HepG2 (cell line): Measurements from ENCODE around the gene TREML1. TPM values are rescaled to one million over a fixed set of nuclear protein-coding genes. Genes with fewer than 3 reads are reported as not detected.

Experiments used
- ATAC-seq: fragments of 200-7000 bp; cut with Tn5 transposase; 3 replicates; pipeline ENCODE4 v1.9.1; 2020; ENCODE audit warnings: mild to moderate bottlenecking, moderate library complexity
- BruUV-seq: library from RNA; stranded (reverse); fragments of 400-500 nt; replicated peaks from 2 replicates; lab custom pipeline; 2021; lab: Mats Ljungman, UMichigan
- CTCF ChIA-PET: fragments of 300-600 bp; formaldehyde crosslinking; extraction: SDS; loops from one replicate; lab custom pipeline; 2021; ENCODE audit warnings: low total read pairs, inconsistent platforms, low intra/inter-chr PET ratio; lab: Yijun Ruan, JAX
- POLR2A ChIA-PET: fragments of 350-600 bp; sonication (Branson Sonifier 250); formaldehyde crosslinking; loops from one replicate; lab custom pipeline; 2020; ENCODE audit warnings: antibody characterized with exemption, inconsistent platforms; lab: Yijun Ruan, JAX
- DNase-seq: peaks from one replicate; pipeline ENCODE4 v3.0.0-alpha.2; 2015; ENCODE audit warnings: low spot score
- FAIRE-seq: peaks from 3 replicates; lab custom pipeline; 2011; peaks lifted over from hg19 to GRCh38; lab: Jason Lieb, UNC
- H2AFZ ChIP-seq: one replicate; pipeline ENCODE4 v1.6.1; 2011; ENCODE audit warnings: low read length, inconsistent platforms
- H3K27ac ChIP-seq: fragments of 300-600 bp; 3 replicates; pipeline ENCODE4 v1.8.0; 2011; ENCODE audit warnings: mixed run types, mild to moderate bottlenecking, mixed read lengths, low read length, inconsistent platforms; ENCODE audit not compliant: insufficient read depth; ENCODE audit errors: extremely low read length
- H3K27me3 ChIP-seq, 2 experiments: fragments of 200-600 bp in 1 of 2; 2 replicates in 1 of 2; 3 replicates in 1 of 2; pipeline versions ENCODE4 v1.6.0 to v1.8.0; 2011; ENCODE audit warnings: low read length in 2 of 2, mild to moderate bottlenecking in 2 of 2, moderate library complexity in 2 of 2, inconsistent platforms in 1 of 2; ENCODE audit not compliant: insufficient read depth in 2 of 2, control insufficient read depth in 1 of 2
- H3K36me3 ChIP-seq, 2 experiments: fragments of 200-600 bp in 1 of 2; replicated peaks in 1 of 2; 2 replicates in 1 of 2; 3 replicates in 1 of 2; pipeline versions ENCODE4 v1.5.1 to v1.8.0; 2011; ENCODE audit warnings: low read length in 2 of 2, inconsistent platforms in 1 of 2; ENCODE audit not compliant: insufficient read depth in 2 of 2, control insufficient read depth in 1 of 2
- H3K4me1 ChIP-seq: 2 replicates; pipeline ENCODE4 v1.5.1; 2012; ENCODE audit warnings: low read length, inconsistent platforms; ENCODE audit not compliant: insufficient read depth
- H3K4me2 ChIP-seq: 2 replicates; pipeline ENCODE4 v1.6.0; 2011; ENCODE audit warnings: low read depth, low read length, inconsistent platforms
- H3K4me3 ChIP-seq, 3 experiments: fragments of 200-600 bp in 1 of 3; sonication (generic), shearing (Covaris generic) in 1 of 3; replicated peaks in 1 of 3; 2 replicates each; pipeline ENCODE4 v1.5.1; 2011 to 2016; ENCODE audit warnings: low read length in 3 of 3, inconsistent platforms in 2 of 3, low read depth in 2 of 3, mild to moderate bottlenecking in 2 of 3, control low read depth in 1 of 3, mixed read lengths in 1 of 3; ENCODE audit not compliant: insufficient read depth in 1 of 3
- H3K79me2 ChIP-seq: one replicate; pipeline ENCODE4 v1.6.1; 2011; ENCODE audit warnings: low read length, inconsistent platforms; ENCODE audit not compliant: insufficient read depth
- H3K9ac ChIP-seq: 2 replicates; pipeline ENCODE4 v1.6.0; 2011; ENCODE audit warnings: mild to moderate bottlenecking, low read depth, low read length, inconsistent platforms; ENCODE audit not compliant: insufficient read depth
- H3K9me3 ChIP-seq: 2 replicates; pipeline ENCODE4 v1.5.1; 2012; ENCODE audit warnings: mild to moderate bottlenecking, low read length
- H4K20me1 ChIP-seq: 2 replicates; pipeline ENCODE4 v1.6.0; 2011; ENCODE audit warnings: inconsistent platforms, mild to moderate bottlenecking, low read length, moderate library complexity; ENCODE audit not compliant: insufficient read depth
- HOXD1 ChIP-seq: sonication (generic); formaldehyde crosslinking; IDR thresholded peaks from 2 replicates; pipeline ENCODE4 v1.5.0; 2020; ENCODE audit warnings: missing genetic modification reagents
- NCOA1 ChIP-seq: sonication (generic); formaldehyde crosslinking; IDR thresholded peaks from 2 replicates; pipeline ENCODE4 v1.9.0; 2021; ENCODE audit warnings: missing genetic modification reagents
- RBFOX2 ChIP-seq: fragments of 200-400 bp; formaldehyde crosslinking; IDR thresholded peaks from 2 replicates; pipeline ENCODE4 v1.6.1; 2017; ENCODE audit warnings: low read depth, mild to moderate bottlenecking, low read length
- SPEN ChIP-seq: sonication (generic); formaldehyde crosslinking; IDR thresholded peaks from 2 replicates; pipeline ENCODE4 v1.5.1; 2020; ENCODE audit warnings: low read depth, mild to moderate bottlenecking, missing genetic modification reagents
- THAP7 ChIP-seq: sonication (generic); formaldehyde crosslinking; IDR thresholded peaks from 2 replicates; pipeline ENCODE4 v1.8.1; 2023; ENCODE audit warnings: mild to moderate bottlenecking, missing genetic modification reagents
- ZNF20 ChIP-seq: sonication (generic); formaldehyde crosslinking; IDR thresholded peaks from 2 replicates; pipeline ENCODE4 v1.4.0; 2020; ENCODE audit warnings: mild to moderate bottlenecking, moderate library complexity, missing genetic modification reagents
- ZNF230 ChIP-seq: sonication (generic); formaldehyde crosslinking; IDR thresholded peaks from 2 replicates; pipeline ENCODE4 v1.4.0; 2020; ENCODE audit warnings: mild to moderate bottlenecking, missing genetic modification reagents
- ZNF264 ChIP-seq: sonication (generic); formaldehyde crosslinking; IDR thresholded peaks from 2 replicates; pipeline ENCODE4 v1.4.0; 2020; ENCODE audit warnings: missing genetic modification reagents
- ZNF296 ChIP-seq: sonication (generic); formaldehyde crosslinking; conservative IDR thresholded peaks from 2 replicates; pipeline ENCODE4 v1.5.0; 2020; ENCODE audit warnings: mild to moderate bottlenecking, missing genetic modification reagents
- ZNF367 ChIP-seq: sonication (generic); formaldehyde crosslinking; IDR thresholded peaks from 2 replicates; pipeline ENCODE4 v1.4.0; 2020; ENCODE audit warnings: missing genetic modification reagents, borderline replicate concordance
- ZNF776 ChIP-seq: sonication (generic); formaldehyde crosslinking; IDR thresholded peaks from 2 replicates; pipeline ENCODE4 v1.4.0; 2020; ENCODE audit warnings: mild to moderate bottlenecking, missing genetic modification reagents
- ZNF781 ChIP-seq: sonication (generic); formaldehyde crosslinking; IDR thresholded peaks from 2 replicates; pipeline ENCODE4 v1.5.1; 2020; ENCODE audit warnings: borderline replicate concordance, mild to moderate bottlenecking, missing genetic modification reagents; ENCODE audit errors: not compliant biosample characterization
- WGBS: methylation state at CpG from one replicate; pipeline ENCODE4 v1.1.6; 2017; ENCODE audit warnings: low lambda C conversion rate; 5-methylcytosine and 5-hydroxymethylcytosine counted together
- in situ Hi-C: cut with HindIII; loops from 2 replicates; pipeline ENCODE4 v1.10.0; 2017; ENCODE audit warnings: low pct_unique_long_range_greater_than_20kb; ENCODE audit not compliant: extremely low pct_ligation_motif_present
- intact Hi-C: fragments of 100-400 bp; cut with micrococcal nuclease; formaldehyde crosslinking; loops from one replicate; pipeline ENCODE4 v1.10.0; 2022; ENCODE audit not compliant: unreplicated experiment
- polyA plus RNA-seq, 8 experiments: library from polyadenylated mRNA; depleted of rRNA in 3 of 8; stranded (reverse) in 7 of 8; unstranded in 1 of 8; fragments of >200 nt; fragmentation: Illumina TruSeq in 4 of 8; extraction: Trizol in 4 of 8; gene quantifications; 2 replicates each; pipeline versions ENCODE4 v1.2.1 to v1.2.3, GENCODE V29; 2011 to 2016; ENCODE audit warnings: low read depth in 4 of 8, missing spikeins in 1 of 8, mixed read lengths in 1 of 8; ENCODE audit not compliant: insufficient read depth in 1 of 8
- total RNA-seq, 5 experiments: library from RNA; depleted of rRNA; stranded (reverse); fragments of >200 nt; fragmentation: Illumina TruSeq; extraction: Trizol; gene quantifications; 2 replicates each; pipeline ENCODE4 v1.2.3, GENCODE V29; 2016; ENCODE audit warnings: low read depth in 1 of 5

TREML1 gene
- total and polyA plus RNA-seq, 2 of the 13 experiments (the other 11 are each of a cell fraction or from before 2014, with no cell fraction given) = not detected

- TF ChIP-seq ZNF20 (no peak), ZNF296 (CRISPR knock-in tag) (no peak), RBFOX2 (no peak), ZNF230 (no peak), NCOA1 (CRISPR knock-in tag) (no peak), ZNF264 (CRISPR knock-in tag) (no peak)
Measured at GRCh38 chr6:41167173-41167963, 13.2 kb upstream of the TREML1 start (continued).

DNA sequence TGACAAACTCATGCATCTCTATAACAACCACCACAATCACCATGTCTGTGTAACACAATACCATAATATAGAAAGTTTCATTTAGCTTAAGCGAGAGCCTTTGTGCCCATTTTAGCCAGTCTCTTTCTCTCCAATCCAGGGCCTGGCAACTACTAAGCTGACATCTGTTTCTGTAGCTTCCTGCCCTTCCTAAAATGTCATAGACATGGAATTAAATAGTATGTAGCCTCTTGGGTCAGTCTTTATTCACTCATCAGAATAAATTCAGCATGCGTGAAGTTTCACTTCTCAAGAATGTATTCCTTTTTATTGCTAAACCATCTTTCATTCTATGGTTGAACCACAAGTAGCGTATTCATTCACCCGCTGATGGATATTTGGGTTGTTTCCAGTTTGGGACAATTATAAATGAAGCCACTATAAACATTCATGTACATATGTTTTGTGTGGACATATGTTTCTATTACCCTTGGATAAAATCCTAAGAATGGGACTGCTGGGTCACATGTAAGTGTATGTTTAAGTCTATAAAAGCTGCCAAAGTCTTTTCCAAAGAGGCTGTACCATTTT is 10.5 kb upstream of the TREML1 start:
- ChIA-PET POLR2A (no interaction called here), CTCF (no interaction called here)
- H3K27ac ChIP-seq = no peak overlapping the region
- intact Hi-C loops = no loop called here
- ATAC-seq (no peak), FAIRE-seq (no peak)
- H3K36me3 ChIP-seq = no peaks in the 10 kb centered on the region
- no peak overlapping the region for H3K9ac ChIP-seq
- H3K4me2 ChIP-seq = no peak overlapping the region
- no peaks in the 10 kb centered on the region for H3K79me2 ChIP-seq
- WGBS = 71% methylated on average over 4 of the region's 4 CpGs
- H3K4me1 ChIP-seq = no peaks in the 10 kb centered on the region
- H3K9me3 ChIP-seq = no peaks in the 10 kb centered on the region
- TF ChIP-seq ZNF367 (no peak), THAP7 (no peak), ZNF776 (CRISPR knock-in tag) (no peak), ZNF781 (CRISPR knock-in tag) (no peak), SPEN (CRISPR knock-in tag) (no peak), HOXD1 (CRISPR knock-in tag) (no peak)
- TF ChIP-seq, all 625 proteins: peak for 0
- Histone ChIP-seq H2AFZ (no peak overlapping the region), H3K4me3 (no peak overlapping the region), H3K27me3 (peaks cover 0 to 9% of the 10 kb centered on the region in 2 experiments; a peak in 1 of 5 replicates), H4K20me1 (no peaks in the 10 kb centered on the region)
- no TSS peak for BruUV-seq
- in situ Hi-C loops = no loop called here
- no peak for DNase-seq
